Activated T-cell treated with anti-CD3 and anti-CD28 coated beads, Interleukin-2, amount 50 U/mL, for 4 hours (primary cell): Measurements from ENCODE around the gene LAMA2. TPM values are rescaled to one million over a fixed set of nuclear protein-coding genes. Genes with fewer than 3 reads are reported as not detected.

Experiments
- ATAC-seq, 2 donors: fragments of 200-7000 bp; cut with Tn5 transposase; one replicate each; pipeline ENCODE4 v1.10.0; 2021
- DNase-seq: peaks from one replicate; pipeline ENCODE4 v3.0.0-alpha.2; 2020
- H3K27me3 Mint-ChIP-seq: one replicate; pipeline ENCODE4 v1.8.0; 2021; ENCODE audit warnings: low read depth, mixed read lengths
- H3K36me3 Mint-ChIP-seq: one replicate; pipeline ENCODE4 v1.8.0; 2022; ENCODE audit warnings: mixed read lengths; ENCODE audit not compliant: insufficient read depth
- H3K4me1 Mint-ChIP-seq: one replicate; pipeline ENCODE4 v1.8.0; 2021; ENCODE audit warnings: low read depth, mixed read lengths
- H3K4me3 Mint-ChIP-seq: one replicate; pipeline ENCODE4 v1.8.0; 2021; ENCODE audit warnings: mild to moderate bottlenecking, moderate library complexity, mixed read lengths
- H3K9me3 Mint-ChIP-seq: one replicate; pipeline ENCODE4 v1.8.0; 2021; ENCODE audit warnings: mixed read lengths
- total RNA-seq, 3 donors: library from RNA; stranded (reverse); gene quantifications; one replicate each; pipeline ENCODE4 v1.2.1, GENCODE V29; 2021

The LAMA2 gene
- total RNA-seq, 3 donors from 2014 or later = 2.1 to 4.7 (median 3.8) TPM

DNA sequence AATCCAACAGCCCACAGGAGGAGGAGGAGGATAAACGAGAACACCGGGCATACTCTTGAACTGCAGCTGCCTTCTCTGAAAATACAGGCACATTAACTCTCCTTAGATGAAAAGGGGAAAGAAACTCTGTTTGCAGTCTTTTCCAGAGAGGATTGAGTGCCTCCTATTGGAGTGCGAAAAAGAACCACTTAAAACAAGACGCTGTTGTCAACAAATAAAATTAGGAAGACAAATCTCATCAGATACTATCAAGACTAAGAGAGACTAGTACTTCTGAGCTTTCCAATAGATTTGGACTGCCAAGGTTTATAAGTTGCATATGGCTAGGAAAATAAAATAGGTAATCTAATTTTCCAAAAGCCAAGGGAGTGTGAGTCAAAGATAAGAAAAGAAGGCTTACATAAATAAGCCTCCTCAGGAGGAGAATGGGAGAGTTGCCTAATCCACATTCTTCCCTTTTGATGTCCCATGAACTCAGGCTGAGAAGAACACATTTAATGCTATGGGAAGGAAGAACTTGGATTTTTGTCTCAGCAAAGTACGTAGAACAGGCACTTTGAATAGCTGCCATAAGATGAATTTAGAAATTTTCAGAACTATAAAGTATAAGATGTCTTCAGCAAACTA lies 672.4 kb downstream of the LAMA2 start:
- no peaks in the 10 kb centered on the region for H3K9me3 Mint-ChIP-seq
- ATAC-seq = no peak

DNA sequence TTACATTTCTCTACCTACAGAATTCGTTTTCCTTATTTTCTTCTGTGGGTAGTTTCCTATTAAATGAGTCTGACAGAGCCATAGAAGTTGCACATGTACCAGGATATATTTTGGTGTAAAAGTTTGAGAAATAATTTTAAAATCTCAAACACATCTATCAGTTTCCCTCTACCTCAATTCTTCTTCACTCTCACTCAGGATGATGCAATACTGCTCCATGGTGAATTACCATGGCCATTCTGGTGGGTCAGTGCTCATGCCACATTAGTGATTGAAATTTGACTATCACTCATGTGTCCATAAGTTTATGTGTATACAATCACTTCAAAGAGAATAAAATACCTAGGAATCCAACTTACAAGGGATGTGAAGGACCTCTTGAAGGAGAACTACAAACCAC lies 675.3 kb downstream of the LAMA2 start:
- Mint-ChIP-seq H3K9me3 (no peaks in the 10 kb centered on the region), H3K27me3 (no peaks in the 10 kb centered on the region), H3K4me1 (no peaks in the 10 kb centered on the region), H3K4me3 (no peak overlapping the region), H3K36me3 (no peaks in the 10 kb centered on the region)
- no peak for DNase-seq
- no peak for ATAC-seq

More for the DNA sequence above, 672.4 kb downstream of the LAMA2 start:
- no peak overlapping the region for H3K4me3 Mint-ChIP-seq
- no peak for DNase-seq
- H3K4me1 Mint-ChIP-seq = no peaks in the 10 kb centered on the region
- no peaks in the 10 kb centered on the region for H3K27me3 Mint-ChIP-seq
- H3K36me3 Mint-ChIP-seq = no peaks in the 10 kb centered on the region

GRCh38 chr6:129565366-129565765 lies 682.4 kb downstream of the LAMA2 start:
- no peaks in the 10 kb centered on the region for H3K9me3 Mint-ChIP-seq
- no peaks in the 10 kb centered on the region for H3K27me3 Mint-ChIP-seq
- no peaks in the 10 kb centered on the region for H3K4me1 Mint-ChIP-seq
- no peaks in the 10 kb centered on the region for H3K36me3 Mint-ChIP-seq
- no peak overlapping the region for H3K4me3 Mint-ChIP-seq
- DNase-seq (no peak), ATAC-seq (no peak)

- no peaks in the 10 kb centered on the region for H3K9me3 Mint-ChIP-seq
- H3K27me3 Mint-ChIP-seq = no peaks in the 10 kb centered on the region
- no peak for DNase-seq
- H3K4me3 Mint-ChIP-seq = no peak overlapping the region
- no peaks in the 10 kb centered on the region for H3K4me1 Mint-ChIP-seq
- no peaks in the 10 kb centered on the region for H3K36me3 Mint-ChIP-seq
- no peak for ATAC-seq
These were observed 682.9 kb downstream of the LAMA2 start for GRCh38 chr6:129565811-129566210.
